ENCODE measurements around the gene FAM13A.

DNA sequence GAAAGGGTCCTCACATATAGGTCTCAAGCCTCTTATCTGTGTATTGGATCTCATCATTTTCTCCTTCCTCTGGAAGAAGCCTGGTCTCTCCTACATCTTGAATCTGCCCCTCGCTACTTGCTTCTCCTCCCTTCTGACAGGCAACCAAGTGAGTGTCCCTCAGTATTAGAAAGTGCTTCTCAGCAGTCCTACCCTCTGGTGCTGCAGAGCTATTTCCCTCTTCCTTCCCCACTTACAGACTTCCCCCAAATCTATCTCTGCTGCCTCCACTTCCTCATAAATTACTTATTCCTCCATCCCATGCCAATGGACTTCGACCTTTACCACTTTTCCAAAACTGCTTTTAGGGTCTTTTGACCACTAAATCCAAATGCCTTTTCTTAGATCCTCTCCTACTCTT lies 230.2 kb downstream of the FAM13A start:
- TF ChIP-seq CTCF (IDR thresholded peaks at IDR 0.05; ENCODE audit: low read length) (no peak), EZH2phosphoT487 (IDR thresholded peaks at IDR 0.05; ENCODE audit: low read length) (no peak)

Data from MM.1S (cell line).